TTC549 (cell line): ENCODE measurements around the gene KCNC3.
"Not testable (repeated sequence)": the region's sequence is repeated elsewhere in the genome, so short reads cannot be mapped to it uniquely, and the experiment has no call there.

Source experiments
- FAIRE-seq: peaks from 2 replicates; lab custom pipeline; 2012; peaks lifted over from hg19 to GRCh38; lab: Jason Lieb, UNC

The KCNC3 gene

DNA sequence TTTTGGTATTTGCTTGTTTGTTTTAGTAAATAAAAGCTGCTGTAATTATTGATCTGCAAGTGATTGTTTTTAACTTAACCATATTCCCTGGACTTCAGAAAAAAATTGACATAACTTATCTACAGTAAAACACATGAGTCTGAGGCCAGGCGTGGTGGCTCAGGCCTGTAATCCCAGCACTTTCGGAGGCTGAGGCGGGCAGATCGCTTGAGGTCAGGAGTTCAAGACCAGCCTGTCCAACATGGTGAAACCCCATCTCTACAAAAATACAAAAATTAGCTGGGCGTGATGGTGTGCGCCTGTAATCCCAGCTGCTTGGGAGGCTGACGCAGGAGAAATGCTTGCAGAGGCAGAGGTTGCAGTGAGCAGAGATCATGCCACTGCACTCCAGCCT lies 24.3 kb upstream of the KCNC3 start:
- FAIRE-seq: not testable (repeated sequence)

DNA sequence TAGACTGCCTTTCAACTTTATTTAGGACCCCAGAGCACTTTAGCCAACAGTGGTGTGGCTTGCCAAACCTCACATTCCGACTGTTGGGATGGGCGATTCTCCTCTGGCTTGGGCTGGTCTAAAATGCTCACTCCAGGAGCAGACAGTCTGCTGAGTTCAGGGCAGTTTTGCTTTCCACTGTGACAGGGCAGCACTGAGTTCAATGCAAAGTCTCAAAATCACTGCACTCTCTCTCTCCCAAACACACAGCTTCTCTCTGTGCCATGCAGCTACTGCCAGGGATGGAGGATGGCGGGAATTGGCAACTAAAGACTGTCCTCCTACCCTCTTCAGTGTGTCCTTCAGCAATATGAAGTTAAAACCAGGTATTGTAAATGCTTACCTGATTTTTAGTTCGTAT lies 23.1 kb upstream of the KCNC3 start:
- FAIRE-seq: no peak

DNA sequence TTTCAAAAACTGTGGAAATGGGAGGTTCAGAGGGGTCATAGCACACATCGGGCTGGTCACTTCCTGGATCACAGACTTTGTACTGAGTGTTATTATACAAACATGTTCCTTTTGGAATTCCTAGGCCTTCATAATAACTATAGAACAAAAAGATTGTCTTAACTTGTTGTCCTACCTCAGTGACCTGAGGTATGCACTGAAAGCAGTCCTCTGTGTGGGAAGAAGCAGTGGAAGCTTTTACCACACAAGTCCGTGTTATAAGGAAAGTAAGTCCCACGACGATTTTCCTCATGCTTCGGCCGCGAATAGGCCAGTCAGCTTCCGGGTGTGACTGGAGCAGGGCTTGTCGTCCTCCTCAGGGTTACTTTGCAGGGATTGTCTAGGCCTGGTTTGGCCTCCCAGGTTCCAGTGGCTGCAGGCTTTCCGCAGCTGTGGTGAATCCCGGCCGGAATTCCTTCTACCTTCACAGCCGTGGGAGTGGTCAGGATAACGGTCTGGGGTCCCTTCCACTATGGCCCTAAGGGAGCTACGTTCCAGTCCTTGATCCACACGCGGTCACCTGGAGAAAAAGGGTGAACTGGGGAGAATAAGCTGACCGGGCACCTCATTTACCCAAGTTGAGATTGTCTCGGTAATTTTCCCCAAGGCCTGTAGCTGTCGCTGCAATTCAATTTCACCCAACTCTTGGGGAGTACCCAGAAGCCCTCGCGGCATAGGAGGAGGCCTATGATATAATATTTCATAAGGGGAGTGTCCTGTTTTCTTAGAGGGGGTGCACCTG lies 20.3 kb upstream of the KCNC3 start:
- FAIRE-seq: no peak

DNA sequence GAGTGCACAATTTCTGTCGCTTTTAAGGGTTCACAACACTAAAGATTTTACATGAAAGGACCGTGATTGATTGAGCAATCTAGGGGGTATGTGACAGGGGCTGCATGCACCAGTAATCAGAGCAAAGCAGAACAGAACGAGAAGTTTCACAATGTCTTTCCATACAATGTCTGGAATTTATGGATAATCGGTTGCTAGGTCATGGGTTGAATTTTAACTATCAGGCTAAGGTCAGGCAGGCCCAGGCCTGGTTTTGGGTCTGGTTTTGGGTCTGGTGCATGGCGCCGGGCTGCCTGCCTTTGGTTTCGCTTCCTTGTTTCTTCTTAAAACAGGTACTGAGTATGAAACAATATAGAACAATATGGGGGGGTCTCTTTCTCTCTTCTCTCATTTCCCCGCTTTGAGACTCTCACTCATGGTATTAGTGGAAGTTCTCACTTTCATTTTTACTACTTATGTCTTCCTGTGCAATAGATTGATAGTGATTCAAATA lies 18.0 kb upstream of the KCNC3 start:
- FAIRE-seq: not testable (repeated sequence)

DNA sequence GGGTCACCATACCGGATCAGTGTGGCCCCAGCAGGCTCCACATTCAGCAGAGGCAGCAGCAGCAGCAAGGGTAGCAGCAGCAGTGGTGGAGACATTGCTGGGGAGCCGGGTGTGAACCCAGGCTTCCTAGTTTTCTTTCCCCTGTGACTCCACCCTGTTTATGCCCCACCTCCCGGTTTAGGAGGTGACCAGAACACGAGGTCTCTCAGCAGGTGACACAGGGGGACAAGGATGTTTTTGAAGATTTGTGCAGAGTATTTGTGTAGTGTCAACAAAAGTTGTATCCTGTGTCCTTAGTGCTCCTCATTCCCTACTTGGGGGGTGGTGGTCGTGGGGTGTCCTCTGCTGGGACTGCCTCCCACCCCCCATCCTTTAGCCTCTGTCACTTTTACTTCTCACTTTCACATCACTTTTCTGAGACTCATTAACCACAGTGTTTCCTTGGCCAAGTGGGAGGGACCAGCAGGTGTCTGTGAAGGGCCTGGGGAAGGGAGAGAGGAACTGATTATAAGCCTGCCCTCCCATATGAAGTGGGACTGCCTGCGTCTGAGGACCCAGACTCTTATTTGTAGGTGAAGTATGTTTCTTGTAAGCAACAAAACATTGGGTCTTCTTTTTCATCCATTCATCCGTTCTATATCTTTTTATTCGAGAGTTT lies 15.6 kb upstream of the KCNC3 start:
- FAIRE-seq: no peak

DNA sequence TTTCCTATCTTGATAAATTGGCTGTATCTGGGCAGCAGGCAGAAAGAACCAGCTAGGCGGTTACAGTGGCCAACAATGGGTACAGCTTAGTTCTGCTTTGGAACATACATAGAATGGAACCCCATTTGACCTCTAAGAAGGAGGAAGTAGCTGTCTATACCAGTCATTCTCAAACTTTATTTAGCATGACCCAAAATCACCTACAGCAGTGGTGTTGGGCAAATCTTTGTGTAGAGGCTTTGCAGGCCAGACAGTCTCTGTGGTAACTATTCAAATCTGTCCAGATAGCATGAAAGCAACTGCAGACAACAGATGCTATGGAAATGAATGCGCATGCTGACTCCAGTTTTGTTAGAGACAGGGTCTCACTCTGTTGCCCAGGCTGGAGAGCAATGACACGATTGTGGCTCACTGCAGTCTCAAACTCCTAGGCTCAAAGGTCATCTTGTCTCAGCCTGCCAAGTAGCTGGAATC lies 12.0 kb upstream of the KCNC3 start:
- FAIRE-seq: no peak

DNA sequence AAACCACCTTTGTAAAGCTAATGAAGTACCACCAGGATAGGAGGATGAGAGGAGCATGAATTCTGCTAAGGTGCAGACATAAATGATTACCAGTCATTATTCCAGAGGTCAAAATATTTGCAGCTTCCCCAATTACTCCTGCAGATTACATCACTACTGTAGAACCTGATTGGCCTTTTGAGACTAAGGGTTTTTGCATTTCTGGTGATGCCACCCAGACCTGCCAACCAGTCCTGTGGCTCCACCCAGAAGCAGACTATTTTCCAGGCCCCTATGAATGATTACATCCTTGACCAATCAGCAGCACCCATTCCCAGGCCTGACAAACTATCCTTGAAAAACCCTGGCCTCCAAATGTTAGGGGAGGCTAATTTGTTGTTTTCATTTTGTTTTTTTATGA lies 11.2 kb upstream of the KCNC3 start:
- no peak for FAIRE-seq

DNA sequence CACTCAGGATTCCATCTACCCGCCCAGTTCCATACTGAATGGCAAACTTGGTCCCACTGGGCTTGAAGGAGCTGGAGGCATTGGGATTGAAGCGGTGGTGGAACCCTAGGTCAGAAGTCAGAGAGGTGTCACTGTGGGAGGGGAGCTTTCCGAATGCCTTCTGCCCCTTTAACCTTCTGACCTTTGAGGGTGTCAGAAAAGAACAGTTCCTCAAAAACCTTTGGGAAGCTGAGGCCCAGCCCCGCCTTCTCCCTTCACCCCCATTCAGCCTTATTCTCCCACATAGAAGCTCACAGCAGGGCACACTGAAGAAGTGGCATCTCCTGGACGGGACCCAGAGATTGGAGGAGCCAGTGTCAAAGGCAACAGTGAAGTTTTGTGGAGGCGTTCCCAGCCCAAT lies 7.9 kb upstream of the KCNC3 start:
- FAIRE-seq: not testable (repeated sequence)

DNA sequence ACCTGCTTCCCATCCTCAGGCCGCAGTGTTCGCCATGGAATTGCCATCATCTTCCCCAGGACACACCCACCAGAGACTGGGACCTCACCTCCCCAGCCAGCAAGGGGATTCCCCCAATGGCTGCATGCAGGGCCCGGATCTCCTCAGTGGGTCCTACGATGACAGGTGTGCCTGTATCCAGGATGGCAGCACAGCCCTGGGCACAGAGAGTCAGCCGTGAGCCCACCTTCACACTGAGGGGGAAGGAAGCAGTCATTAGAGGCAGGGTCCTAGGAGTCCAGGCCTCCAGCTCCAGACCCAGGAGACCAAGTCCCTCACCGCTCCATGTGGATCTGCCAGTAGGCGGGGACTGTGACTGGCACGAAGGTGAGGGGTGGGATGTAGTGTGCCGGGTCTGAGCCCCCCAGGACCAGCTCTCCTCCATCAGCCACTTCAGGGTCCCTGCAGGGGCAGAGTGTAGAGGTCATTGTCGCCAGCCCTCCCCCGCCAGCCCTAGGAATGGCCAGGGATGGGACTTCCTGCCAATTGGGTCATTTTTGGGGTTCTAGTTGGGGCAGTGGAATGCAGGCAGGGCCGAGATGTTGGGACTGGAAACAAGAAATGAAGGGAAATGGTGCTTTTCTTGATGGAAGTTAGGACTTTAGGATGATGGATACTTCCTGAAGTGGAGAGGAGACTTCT lies 5.7 kb upstream of the KCNC3 start:
- no peak for FAIRE-seq

DNA sequence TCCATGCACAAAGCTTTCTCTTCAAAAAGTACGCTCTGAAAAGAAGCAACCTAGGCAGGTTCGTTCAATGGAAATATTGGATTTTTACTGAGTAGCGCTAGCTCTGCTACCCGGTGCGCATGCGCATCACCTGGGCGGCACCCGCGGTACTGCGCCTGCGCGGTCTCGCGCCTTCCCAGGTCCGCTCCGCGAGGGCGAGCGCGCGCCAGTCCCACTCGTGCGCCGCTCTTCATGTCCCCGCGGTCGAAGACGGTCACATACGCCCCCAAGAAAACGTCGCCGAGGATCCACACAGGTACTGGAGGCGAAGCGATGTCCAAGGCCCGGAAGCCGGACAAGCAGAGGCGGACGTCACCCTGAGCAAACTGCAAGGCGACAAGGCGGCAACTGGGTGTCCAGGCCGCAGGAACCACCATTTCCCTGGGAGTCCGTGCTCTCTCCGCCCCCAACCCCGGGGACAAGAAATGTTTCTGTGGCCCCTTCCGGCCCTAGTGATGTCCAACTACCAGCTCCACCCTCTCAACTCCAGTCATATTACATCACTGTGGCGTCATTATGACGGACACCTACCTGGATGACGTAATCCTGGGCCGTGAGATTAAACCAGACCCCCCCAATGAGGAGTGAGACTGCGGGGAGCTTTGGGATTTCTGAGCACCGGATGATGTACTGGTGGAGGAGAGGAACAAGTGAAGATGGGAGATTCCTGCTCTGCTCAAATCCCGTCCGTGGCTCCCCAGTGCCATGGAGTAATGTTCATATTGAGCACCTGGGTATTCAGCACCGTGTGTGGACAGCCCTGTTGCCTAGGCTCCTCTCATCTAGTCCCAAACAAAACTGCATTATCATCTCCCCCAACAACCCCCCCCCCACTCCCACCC lies 4.8 kb upstream of the KCNC3 start:
- no peak for FAIRE-seq

DNA sequence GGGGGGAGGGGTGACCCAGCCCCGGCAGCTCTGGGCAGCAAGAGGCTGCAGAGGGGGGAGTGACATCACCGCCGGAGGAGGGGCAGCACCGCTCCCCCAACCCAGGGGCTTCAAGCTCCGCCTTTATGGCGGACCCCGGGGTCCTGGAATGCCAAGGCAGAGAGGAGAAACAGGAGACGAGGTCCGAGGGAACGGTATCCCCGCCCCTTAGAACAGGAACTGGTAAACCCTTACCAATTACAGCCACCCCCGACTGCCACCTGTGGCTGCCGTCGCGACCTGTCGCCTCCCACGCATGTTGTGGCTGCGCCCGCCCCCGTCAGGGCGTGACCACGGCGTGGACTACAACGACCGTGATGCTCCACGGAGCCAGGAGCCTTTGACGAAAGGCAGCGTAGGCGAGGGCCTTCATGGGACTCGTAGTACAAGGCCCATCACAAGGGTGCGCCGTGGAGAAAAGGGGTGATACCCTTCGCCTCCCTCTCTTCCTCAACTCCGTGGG lies 4.1 kb upstream of the KCNC3 start:
- FAIRE-seq: peak; percentile 76

DNA sequence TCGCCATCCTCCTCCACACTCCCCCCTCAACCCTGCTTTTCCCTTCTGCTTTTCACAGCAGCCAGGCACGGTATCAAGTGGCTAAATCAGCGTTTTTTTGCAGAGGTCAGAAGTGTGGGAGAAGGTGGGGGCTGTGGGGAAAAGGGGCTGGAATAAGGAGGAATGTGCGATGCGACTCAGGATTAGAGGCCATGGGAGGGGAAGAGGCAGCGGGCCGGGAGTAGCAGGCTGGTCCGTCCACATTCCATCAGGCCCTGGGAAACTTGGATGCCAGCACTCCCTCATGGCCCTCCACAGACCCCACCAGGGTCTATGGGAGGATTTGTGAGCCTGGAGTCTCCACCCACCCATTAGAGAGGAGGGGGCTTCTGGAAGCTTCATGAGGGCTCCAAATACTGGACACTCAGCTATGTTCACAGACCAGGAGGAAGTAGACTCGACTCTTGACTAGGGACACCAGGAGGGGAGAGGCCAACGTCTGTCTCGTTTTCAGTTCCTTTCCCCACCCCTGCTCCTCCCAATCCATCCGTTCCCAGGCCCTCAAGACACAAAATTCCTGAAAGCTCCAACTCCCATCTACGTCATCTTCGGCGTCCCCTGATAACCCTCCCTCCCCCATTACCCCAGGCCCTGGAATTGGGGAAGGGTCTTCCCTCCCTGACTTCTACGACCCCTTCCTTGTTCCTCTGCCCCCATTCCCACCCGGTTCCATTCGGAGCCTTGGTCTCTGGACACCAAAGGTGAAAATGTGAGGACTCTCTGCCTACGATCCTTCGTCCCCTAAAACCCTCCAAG lies 3.3 kb upstream of the KCNC3 start:
- no peak for FAIRE-seq

DNA sequence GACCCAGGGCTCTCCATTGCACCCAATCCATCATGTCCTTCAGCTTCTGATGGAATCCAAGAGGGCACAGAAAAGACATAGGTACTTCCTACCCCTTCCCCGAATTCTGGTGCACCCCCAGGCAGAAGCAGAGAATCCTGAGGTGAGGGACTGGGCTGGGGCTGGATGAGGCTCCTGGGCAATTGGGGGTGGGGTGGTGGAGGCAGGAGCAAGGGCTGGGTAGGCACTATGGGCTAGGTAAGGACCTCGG lies 2.7 kb upstream of the KCNC3 start:
- no peak for FAIRE-seq

DNA sequence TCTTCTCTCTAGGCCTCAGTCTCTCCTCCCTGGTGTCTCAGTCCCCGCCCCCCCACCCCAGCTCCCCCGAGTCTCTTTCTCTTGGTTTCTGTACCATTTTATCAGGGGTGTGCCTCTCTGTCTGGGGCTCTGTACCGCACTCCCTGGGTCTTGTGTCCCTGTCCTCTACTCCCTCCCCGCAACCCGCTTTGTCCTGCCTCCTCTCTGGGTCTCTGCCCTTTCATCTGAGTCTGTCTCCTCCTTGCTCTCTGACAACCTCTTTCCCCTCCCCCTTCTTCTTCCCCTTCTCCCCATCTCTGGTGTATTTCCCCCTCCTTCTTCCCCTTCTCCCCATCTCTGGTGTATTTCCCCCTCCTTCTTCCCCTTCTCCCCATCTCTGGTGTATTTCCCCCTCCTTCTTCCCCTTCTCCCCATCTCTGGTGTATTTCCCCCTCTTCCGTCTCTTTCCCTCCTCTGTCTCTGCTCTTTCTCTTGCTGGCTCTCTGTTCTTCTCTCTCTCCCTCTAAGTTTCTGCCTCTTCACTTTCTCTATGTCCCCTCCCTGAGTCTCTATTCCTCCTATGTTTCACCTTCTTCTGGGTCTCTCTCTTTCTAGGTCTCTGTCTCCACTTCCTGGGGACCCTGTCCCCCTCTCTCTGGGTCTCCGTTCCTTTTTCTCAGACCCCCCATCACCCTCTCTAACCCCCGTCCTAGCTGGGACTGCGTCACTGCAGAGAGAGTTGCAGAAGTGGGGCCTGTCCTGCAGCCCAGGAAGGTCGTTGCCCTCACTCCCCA lies 2.2 kb upstream of the KCNC3 start:
- no peak for FAIRE-seq

DNA sequence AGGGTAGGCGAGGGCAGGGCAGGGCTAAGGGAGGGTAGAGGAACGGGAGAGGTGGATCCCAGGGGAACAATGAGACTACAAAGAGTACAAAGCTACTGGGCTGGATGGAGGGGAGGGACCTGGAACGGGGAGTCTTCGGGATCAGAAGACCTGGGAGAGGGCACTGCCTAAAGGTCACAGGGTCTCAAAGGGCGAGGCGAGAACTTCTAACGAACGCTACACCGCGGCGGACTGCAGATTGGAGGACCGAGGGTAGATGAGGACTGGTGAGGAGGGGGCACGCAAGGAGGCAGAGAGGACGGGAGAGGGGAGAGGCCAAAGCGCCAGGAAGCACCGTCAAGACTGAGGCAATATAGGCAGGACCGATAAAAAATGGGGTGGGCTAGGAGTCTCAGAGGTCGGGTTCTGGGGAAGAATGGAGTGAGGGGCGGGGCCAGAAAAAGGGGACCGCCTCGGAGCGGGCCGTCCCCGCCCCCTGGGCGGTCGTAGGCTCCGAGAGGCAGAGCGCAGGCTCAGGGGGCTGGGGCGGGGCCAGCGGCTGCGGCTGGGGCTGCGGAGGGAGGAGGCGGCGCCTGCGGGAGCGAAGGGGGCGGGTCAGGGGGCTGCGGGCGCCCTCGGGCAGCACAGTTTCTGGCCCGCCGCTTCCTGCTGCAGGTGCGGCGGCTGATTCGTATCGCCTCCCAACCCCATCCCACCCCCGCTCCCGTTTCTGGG lies 1.3 kb upstream of the KCNC3 start:
- no peak for FAIRE-seq

DNA sequence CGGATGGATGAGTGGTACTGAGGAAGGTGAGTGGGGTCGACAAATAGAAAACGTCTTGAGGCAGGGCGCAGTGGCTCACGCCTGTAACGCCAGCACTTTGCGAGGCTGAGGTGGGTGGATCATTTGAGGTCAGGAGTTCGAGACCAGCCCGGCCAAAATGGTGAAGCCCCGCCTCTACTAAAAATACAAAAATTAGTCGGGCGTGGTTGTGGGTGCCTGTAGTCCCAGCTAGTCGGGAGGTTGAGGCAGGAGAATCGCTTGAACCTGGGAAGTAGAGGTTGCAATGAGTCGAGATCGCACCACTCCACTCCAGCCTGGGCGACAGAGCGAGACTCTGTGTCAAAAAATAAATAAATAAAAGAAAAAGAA lies 733 bp upstream of the KCNC3 start:
- FAIRE-seq: not testable (repeated sequence)

DNA sequence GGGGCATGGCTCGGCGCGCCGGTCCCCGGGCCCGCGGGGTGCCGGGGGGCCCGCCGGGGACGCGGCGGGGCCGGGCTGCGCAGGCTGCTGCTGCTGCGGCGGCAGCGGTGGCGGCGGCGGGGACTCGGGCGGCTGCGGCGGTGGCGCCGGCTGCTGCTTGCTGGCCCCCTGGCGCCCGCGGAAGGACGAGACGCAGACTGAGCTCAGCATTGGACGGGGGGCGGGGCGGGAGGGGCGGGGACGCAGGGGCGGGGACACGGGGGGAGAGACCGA lies 368 bp downstream of the KCNC3 start:
- FAIRE-seq: no peak

DNA sequence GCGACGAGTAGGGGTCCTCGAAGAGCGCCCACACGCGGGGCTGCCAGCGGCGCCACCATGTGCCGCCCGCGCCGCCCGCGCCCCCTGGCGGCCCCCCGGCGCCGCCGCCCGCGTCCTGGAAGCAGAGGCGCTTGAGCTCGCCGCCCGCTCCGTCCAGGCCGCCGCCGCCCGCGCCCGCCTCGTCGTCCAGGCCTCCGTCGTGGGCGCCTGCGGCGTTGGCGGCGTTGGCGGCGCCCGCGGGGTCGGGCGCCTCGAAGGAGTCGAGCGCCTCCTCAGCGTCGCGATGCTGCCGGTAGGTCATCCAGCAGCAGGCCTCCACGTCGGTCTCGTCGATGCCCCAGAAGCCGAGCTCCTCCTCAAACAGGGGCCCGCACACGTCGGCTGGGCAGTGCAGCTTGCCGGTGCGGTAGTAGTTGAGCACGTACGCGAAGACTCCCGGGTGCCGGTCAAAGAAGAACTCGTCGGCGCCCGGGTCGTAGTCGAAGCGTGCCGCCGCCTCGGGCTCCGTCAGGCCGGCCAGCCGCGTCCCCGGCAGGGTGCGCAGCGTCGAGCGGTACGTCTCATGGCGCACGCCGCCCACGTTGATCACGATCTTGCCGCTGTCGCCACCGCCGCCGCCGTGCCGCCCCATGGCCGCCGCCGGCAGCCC lies 829 bp downstream of the KCNC3 start:
- FAIRE-seq: no peak

DNA sequence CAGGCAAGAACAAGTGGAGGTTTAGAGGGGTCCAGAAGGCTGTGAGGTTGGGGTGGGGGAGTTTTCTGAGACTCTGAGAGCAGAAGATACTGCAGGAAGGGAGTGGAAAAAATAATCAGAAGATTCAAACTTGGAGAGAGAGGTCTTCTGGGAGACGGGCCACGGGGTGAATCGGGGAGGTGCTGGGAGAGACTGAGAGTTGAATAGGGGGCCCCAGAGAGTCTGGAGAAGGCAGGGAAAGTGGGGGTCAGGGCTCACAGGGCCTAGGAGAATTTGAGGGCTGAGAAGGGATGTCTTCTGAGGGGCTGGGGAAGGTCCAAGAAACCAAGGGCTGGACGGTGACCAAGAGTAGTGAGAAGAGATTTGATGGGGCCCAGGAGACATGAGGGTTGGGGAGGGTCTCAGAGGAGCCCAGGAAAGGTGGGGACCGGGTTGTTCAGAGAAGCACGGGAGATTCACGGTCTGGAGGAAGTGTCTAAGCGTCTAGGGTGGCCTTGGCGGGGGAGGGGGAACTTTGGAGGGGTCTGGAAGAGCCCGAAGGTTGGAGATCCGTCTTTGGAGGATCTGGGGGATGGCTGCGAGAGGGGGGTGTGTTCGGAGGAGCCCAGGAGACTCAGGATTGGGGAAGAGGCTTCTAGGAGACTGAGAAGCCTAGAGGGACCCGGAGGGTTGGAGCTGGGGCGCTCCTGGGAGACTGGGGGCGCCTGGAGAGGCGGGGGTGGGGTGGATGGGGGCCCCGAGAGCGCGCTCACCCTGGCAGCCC lies 1.5 kb downstream of the KCNC3 start:
- no peak for FAIRE-seq
